GDM1 (cell line): ENCODE measurements around the gene TAGLN3.
"Not testable (repeated sequence)": the region's sequence is repeated elsewhere in the genome, so short reads cannot be mapped to it uniquely, and the experiment has no call there.

Source experiments
- DNase-seq: peaks from one replicate; lab custom pipeline; 2025; lab: John Stamatoyannopoulos, UW

TAGLN3 gene

GRCh38 chr3:112010636-112011035, 11.9 kb downstream of the TAGLN3 start:
- DNase-seq = no peak

GRCh38 chr3:112011376-112011940, 12.7 kb downstream of the TAGLN3 start:
- no peak for DNase-seq

DNA sequence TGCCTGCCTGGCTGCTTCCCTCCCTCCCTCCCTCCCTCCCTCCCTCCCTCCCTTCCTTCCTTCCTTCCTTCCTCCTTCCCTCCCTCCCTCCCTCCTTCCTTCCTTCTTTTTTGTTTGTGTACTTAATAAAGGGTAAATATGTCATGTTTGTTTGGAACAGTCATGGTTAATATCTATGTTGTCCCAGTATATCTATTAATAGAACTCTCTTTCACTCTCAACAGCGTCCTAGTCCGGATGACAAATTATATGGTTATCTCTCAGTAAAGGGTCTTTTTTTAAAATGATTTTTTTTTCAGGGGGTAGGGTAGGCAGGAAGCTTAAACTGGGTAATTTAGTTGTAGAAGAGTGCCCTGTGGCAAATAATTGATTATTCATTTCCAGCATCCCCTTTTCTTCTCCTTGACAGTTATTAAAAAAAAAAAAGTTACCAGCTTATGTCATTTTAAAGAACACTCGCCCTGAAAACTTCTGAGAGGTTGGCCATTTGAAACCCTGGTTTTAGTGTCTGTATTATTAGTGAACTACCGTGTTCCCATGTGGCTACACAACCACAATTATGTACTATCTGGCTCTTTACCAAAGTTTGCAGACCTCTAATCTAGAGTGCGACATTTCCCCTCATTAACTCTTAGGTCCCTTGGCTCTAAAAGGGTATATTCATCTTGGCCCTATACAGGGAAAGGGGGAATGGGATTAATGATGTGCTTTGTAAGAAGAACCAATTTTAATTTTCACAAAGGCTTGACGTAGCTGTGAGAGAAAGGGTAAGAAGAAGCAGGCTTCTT, 13.7 kb downstream of the TAGLN3 start:
- no peak for DNase-seq

- no peak for DNase-seq
Observed at GRCh38 chr3:112013058-112013783, 14.5 kb downstream of the TAGLN3 start.

GRCh38 chr3:112013784-112014143, 15.0 kb downstream of the TAGLN3 start:
- no peak for DNase-seq

- DNase-seq = no peak
Observed at GRCh38 chr3:112017091-112017490, 18.4 kb downstream of the TAGLN3 start.

DNA sequence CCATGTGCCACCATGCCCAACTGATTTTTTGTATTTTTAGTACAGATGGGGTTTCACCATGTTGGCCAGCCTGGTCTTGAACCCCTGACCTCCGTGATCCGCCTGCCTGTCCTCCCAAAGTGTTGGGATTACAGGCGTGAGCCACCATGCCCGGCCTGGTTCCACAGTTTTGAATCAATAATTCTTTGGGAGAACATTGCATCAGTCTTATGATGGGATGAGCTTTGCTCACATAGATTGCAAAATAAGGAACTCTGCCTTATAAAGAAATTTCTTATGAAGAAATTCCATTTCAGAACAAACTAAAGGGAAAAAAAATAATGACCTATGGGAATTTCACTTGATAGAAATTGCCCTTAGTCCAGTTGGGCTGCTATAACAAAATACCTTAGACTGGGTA, 20.0 kb downstream of the TAGLN3 start:
- no peak for DNase-seq

- DNase-seq = no peak
Observed at GRCh38 chr3:112019716-112020115, 21.0 kb downstream of the TAGLN3 start.

- DNase-seq = no peak
Observed at GRCh38 chr3:112020674-112021085, 22.0 kb downstream of the TAGLN3 start.

GRCh38 chr3:112027142-112027541, 28.4 kb downstream of the TAGLN3 start:
- no peak for DNase-seq

GRCh38 chr3:112027826-112028225, 29.1 kb downstream of the TAGLN3 start:
- DNase-seq = no peak

DNA sequence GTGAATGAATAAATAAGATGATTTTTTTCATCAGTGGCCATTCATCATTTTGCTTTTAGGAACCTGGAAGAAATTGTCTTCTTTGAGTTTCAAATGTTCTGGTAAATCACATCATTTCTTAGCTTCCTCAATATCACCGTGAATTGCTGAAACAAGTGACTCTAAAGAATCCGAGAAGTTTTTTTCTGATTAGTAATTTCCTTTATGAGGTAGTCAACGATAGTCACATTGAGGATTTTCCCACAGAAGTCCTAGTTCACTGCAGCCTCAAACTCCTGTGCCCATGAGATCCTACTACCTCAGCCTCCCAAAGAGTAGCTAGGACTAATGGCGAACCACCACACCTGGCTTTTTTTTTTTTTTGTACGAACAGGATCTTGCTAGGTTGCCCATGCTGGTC, 32.2 kb downstream of the TAGLN3 start:
- no peak for DNase-seq

DNA sequence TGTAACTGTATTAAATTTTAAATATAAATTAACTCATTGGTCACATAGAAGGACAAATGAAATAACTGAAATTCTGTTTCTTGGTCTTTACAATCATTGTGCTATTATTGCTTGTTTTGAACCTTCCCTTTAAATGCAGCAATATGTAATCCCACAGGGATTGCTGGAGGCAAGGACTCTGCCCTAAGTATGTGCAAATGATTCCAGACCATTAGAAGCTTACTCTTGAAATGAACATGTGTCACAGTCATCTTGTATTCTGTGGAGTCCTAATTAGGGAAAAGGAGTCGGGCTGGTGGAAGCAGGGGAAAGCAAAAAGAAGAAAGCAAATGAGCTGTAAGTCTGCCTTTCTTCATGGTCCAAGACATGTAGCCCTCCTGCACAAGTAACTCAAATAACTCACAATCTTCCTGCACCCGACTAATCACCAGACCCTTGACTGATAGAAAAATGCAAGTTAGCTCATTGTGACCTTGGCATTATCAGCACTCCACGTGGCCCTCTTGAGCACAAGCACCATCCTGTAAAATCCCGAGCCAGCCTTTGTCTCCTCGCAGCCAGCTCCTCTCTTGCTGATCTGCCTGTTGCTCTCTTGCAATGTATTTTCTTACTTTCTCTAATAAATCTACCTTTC, 33.5 kb downstream of the TAGLN3 start:
- DNase-seq = no peak

GRCh38 chr3:112034436-112034835, 35.7 kb downstream of the TAGLN3 start, which contains the start of gene TMPRSS7:
TSS of gene TMPRSS7 (plus strand) at chr3:112034736. CDS start at chr3:112034846, 110 bp downstream.
- no peak for DNase-seq

DNA sequence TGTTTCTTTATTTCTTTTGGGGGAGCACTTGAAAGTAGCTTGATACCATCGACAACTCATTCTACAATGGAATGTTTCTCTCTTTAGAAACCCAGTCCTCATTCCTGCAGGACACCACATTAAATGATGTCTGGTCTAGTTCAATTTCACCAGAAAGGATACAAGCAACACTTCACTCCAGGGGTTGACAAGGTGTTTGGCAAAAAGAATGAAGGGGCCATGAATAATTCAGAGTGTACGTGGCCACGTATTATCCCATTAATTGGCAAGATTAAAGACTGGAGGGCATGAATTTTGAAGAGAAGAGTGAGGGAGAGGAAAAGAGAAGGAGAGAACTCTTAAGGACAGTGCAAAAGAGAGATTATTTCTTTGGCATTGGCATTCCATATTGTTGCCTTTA, 36.5 kb downstream of the TAGLN3 start:
- no peak for DNase-seq

- not testable (repeated sequence) for DNase-seq
Observed at GRCh38 chr3:112037194-112037593, 38.5 kb downstream of the TAGLN3 start.

GRCh38 chr3:112038863-112039262, 40.1 kb downstream of the TAGLN3 start:
- DNase-seq = no peak

- no peak for DNase-seq
Observed at GRCh38 chr3:112041321-112041720, 42.6 kb downstream of the TAGLN3 start.

DNA sequence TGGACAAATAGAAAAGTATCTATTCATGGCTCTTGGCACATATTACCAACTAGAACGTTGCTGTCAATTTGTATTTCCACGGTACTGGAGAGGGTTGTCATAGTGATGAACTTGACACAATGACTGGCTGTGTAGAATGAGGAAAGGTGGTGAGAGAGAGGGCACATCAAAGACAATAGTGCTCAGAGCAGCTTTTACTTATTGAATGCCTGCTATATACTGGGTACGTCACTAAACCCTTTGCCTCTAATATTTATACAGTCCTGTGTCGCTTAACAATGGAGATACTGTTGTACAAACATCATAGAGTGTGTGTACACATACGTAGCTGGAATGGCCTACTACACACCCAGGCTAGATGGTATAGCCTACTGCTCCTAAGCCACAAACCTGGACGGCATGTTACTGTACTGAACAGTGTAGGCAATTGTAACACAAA, 44.1 kb downstream of the TAGLN3 start:
- no peak for DNase-seq

GRCh38 chr3:112043621-112044201, 45.0 kb downstream of the TAGLN3 start:
- DNase-seq = peak; percentile 25

- no peak for DNase-seq
Observed at GRCh38 chr3:112046599-112046998, 47.9 kb downstream of the TAGLN3 start.

- no peak for DNase-seq
Observed at GRCh38 chr3:112047264-112047663, 48.5 kb downstream of the TAGLN3 start.
